Chondrocyte (in vitro differentiated cells): ENCODE measurements around the gene KRCC1. TPM values are rescaled to one million over a fixed set of nuclear protein-coding genes. Genes with fewer than 3 reads are reported as not detected.
A peak's percentile ranks its signal among the peaks of the same experiment; 100 is the strongest.

ENCODE experiments used
- DNase-seq: peaks from one replicate; pipeline ENCODE4 v3.0.0; 2021; ENCODE audit warnings: mixed read lengths, low spot score
- H3K27ac Mint-ChIP-seq: one replicate; pipeline ENCODE4 v1.8.0; 2021; ENCODE audit warnings: mild to moderate bottlenecking, moderate library complexity, mixed read lengths; ENCODE audit not compliant: unreplicated experiment
- H3K27me3 Mint-ChIP-seq: 2 replicates; pipeline ENCODE4 v1.8.0; 2021; ENCODE audit warnings: low read depth, mixed read lengths
- H3K36me3 Mint-ChIP-seq: 2 replicates; pipeline ENCODE4 v1.8.0; 2021; ENCODE audit warnings: low read depth, mixed read lengths
- H3K4me1 Mint-ChIP-seq: 2 replicates; pipeline ENCODE4 v1.8.0; 2021; ENCODE audit warnings: low read depth, mild to moderate bottlenecking, mixed read lengths
- H3K4me3 Mint-ChIP-seq: one replicate; pipeline ENCODE4 v1.8.0; 2021; ENCODE audit warnings: mild to moderate bottlenecking, moderate library complexity, mixed read lengths; ENCODE audit not compliant: unreplicated experiment
- H3K9me3 Mint-ChIP-seq: 2 replicates; pipeline ENCODE4 v1.8.0; 2021; ENCODE audit warnings: low read depth, mixed read lengths
- CTCF ChIP-seq: fragments of 200-600 bp; sonication (generic); IDR thresholded peaks from 2 replicates; pipeline ENCODE4 v1.5.0; 2021; ENCODE audit warnings: antibody characterized with exemption, mild to moderate bottlenecking, moderate library complexity
- total RNA-seq: library from RNA; stranded (reverse); gene quantifications from 3 replicates; pipeline ENCODE4 v1.2.1, GENCODE V29; 2021

The KRCC1 gene
- total RNA-seq, 1 donor from 2014 or later = 25.3 TPM

GRCh38 chr2:88066543-88066942 lies 11.0 kb upstream of the KRCC1 start:
- Mint-ChIP-seq H3K9me3 (no peaks in the 10 kb centered on the region), H3K4me3 (no peak overlapping the region), H3K4me1 (peaks cover 3% of the 10 kb centered on the region), H3K27me3 (peaks cover 1% of the 10 kb centered on the region), H3K36me3 (no peaks in the 10 kb centered on the region), H3K27ac (no peak overlapping the region)
- no peak for DNase-seq
- no peak for TF ChIP-seq CTCF

- TF ChIP-seq CTCF = no peak
- Mint-ChIP-seq H3K4me3 (no peak overlapping the region), H3K27ac (no peak overlapping the region), H3K4me1 (peaks cover 1% of the 10 kb centered on the region), H3K36me3 (no peaks in the 10 kb centered on the region), H3K9me3 (no peaks in the 10 kb centered on the region), H3K27me3 (no peaks in the 10 kb centered on the region)
- no peak for DNase-seq
These were observed 5.7 kb upstream of the KRCC1 start for GRCh38 chr2:88061295-88061694.

- H3K9me3 Mint-ChIP-seq = no peaks in the 10 kb centered on the region
- no peak for DNase-seq
- no peak for TF ChIP-seq CTCF
- H3K27me3 Mint-ChIP-seq = no peaks in the 10 kb centered on the region
- H3K27ac Mint-ChIP-seq = no peak overlapping the region
- no peaks in the 10 kb centered on the region for H3K36me3 Mint-ChIP-seq
- peaks cover 5% of the 10 kb centered on the region for H3K4me1 Mint-ChIP-seq
- H3K4me3 Mint-ChIP-seq = no peak overlapping the region
These were observed 5.3 kb upstream of the KRCC1 start for GRCh38 chr2:88060907-88061275.

- Mint-ChIP-seq H3K27me3 (no peaks in the 10 kb centered on the region), H3K4me3 (no peak overlapping the region), H3K36me3 (no peaks in the 10 kb centered on the region), H3K9me3 (no peaks in the 10 kb centered on the region), H3K27ac (no peak overlapping the region), H3K4me1 (peaks cover 8% of the 10 kb centered on the region)
- peak; percentile 87 for TF ChIP-seq CTCF
- DNase-seq = no peak
These were observed 4.7 kb upstream of the KRCC1 start for GRCh38 chr2:88059979-88060906.

GRCh38 chr2:88058191-88058590 lies 2.6 kb upstream of the KRCC1 start:
- no peak for TF ChIP-seq CTCF
- no peak for DNase-seq
- Mint-ChIP-seq H3K4me3 (no peak overlapping the region), H3K9me3 (no peaks in the 10 kb centered on the region), H3K36me3 (peaks cover 3% of the 10 kb centered on the region), H3K27ac (no peak overlapping the region), H3K4me1 (peaks cover 28% of the 10 kb centered on the region), H3K27me3 (no peaks in the 10 kb centered on the region)
